Astrocyte of the spinal cord (primary cell): ENCODE measurements around the gene MICB.

Source experiments
- DNase-seq: peaks from one replicate; pipeline ENCODE4 v3.0.0; 2011; ENCODE audit warnings: low read depth, low spot score
- H3K4me3 ChIP-seq: 2 replicates; pipeline ENCODE4 v1.5.1; 2011; ENCODE audit warnings: low read depth, mild to moderate bottlenecking, low read length, moderate library complexity
- CTCF ChIP-seq: IDR thresholded peaks from 2 replicates; pipeline ENCODE4 v1.5.1; 2012; ENCODE audit warnings: low read depth, mild to moderate bottlenecking, low read length, inconsistent platforms
- in situ Hi-C: cut with HindIII; loops from 2 replicates; pipeline ENCODE4 v1.10.0; 2017; ENCODE audit warnings: low sequenced_read_pairs

The MICB gene

GRCh38 chr6:31528307-31528777 lies 30.4 kb downstream of the MICB start:
- no peak for TF ChIP-seq CTCF
- in situ Hi-C loops = no loop called here
- no peak overlapping the region for H3K4me3 ChIP-seq
- no peak for DNase-seq

- no peak for TF ChIP-seq CTCF
- in situ Hi-C loops = no loop called here
- no peak within 1 kb of the TSS for H3K4me3 ChIP-seq
- DNase-seq = no peak
Observed at GRCh38 chr6:31528821-31529328, 30.9 kb downstream of the MICB start, which contains the start of gene MCCD1. TSS of gene MCCD1 (plus strand) at chr6:31528962. CDS start at chr6:31529015, 53 bp downstream.

- DNase-seq = no peak
- in situ Hi-C loops = no loop called here
- no peak for TF ChIP-seq CTCF
- no peak overlapping the region for H3K4me3 ChIP-seq
Observed at GRCh38 chr6:31529329-31530150, 31.6 kb downstream of the MICB start.

- in situ Hi-C loops = no loop called here
- no peak for DNase-seq
- no peak for TF ChIP-seq CTCF
- no peak overlapping the region for H3K4me3 ChIP-seq
Observed at GRCh38 chr6:31530659-31531058, 32.7 kb downstream of the MICB start.

- no peak for TF ChIP-seq CTCF
- in situ Hi-C loops = no loop called here
- no peak for DNase-seq
Observed at GRCh38 chr6:31531162-31531561, 33.2 kb downstream of the MICB start.

GRCh38 chr6:31531771-31532643 lies 34.1 kb downstream of the MICB start:
- in situ Hi-C loops = no loop called here
- TF ChIP-seq CTCF = no peak
- H3K4me3 ChIP-seq = no peak overlapping the region
- no peak for DNase-seq

More at GRCh38 chr6:31531162-31531561, 33.2 kb downstream of the MICB start:
- no peak overlapping the region for H3K4me3 ChIP-seq
